GM19043 (cell line): Measurements from ENCODE around the gene TECR.
A peak's percentile ranks its signal among the peaks of the same experiment; 100 is the strongest.
"Not testable (repeated sequence)": the region's sequence is repeated elsewhere in the genome, so short reads cannot be mapped to it uniquely, and the experiment has no call there.

Experiments used
- ATAC-seq: cut with Tn5 transposase; IDR thresholded peaks from one replicate; pipeline ENCODE4 v1.9.1; 2021; ENCODE audit warnings: low read depth; ENCODE audit not compliant: unreplicated experiment

The TECR gene, protein sequence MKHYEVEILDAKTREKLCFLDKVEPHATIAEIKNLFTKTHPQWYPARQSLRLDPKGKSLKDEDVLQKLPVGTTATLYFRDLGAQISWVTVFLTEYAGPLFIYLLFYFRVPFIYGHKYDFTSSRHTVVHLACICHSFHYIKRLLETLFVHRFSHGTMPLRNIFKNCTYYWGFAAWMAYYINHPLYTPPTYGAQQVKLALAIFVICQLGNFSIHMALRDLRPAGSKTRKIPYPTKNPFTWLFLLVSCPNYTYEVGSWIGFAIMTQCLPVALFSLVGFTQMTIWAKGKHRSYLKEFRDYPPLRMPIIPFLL

DNA sequence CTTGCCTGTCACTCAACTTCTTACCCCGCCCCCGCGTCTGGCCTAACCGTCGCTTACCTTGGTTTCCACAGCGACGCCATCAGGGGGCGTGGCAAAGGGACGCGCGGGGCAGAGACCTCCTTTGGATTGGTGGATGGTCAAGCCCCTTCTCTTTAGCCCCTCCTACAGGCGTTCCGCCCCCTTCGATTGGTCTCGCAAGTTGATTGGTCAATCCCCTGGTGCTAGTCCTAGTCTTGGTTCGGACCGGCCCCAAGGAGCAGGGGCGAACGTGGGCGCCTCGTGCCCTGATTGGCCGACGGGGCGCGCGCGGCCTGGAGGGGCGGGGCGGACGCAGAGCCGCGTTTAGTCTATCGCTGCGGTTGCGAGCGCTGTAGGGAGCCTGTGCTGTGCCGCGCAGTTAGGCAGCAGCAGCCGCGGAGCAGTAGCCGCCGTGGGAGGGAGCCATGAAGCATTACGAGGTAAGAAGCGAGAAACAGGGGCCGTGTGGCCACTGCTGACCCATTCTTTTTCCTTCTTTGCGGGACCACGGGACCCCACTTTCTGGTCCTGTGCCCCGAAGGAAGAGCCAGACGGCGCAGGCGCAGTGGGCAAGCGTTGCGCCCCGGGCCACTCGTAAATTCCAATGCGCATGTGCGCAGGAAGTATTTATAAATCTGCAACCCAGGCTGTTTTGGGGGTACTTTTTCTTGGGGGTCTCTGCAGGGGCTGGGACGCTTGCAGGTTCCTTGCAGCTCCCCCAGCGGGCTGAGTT, at the start of gene TECR:
TSS of gene TECR (plus strand) at position 341 of the 751 bp plus-strand sequence. CDS start at position 444, 103 bp downstream.
- peak; percentile 97 for ATAC-seq

DNA sequence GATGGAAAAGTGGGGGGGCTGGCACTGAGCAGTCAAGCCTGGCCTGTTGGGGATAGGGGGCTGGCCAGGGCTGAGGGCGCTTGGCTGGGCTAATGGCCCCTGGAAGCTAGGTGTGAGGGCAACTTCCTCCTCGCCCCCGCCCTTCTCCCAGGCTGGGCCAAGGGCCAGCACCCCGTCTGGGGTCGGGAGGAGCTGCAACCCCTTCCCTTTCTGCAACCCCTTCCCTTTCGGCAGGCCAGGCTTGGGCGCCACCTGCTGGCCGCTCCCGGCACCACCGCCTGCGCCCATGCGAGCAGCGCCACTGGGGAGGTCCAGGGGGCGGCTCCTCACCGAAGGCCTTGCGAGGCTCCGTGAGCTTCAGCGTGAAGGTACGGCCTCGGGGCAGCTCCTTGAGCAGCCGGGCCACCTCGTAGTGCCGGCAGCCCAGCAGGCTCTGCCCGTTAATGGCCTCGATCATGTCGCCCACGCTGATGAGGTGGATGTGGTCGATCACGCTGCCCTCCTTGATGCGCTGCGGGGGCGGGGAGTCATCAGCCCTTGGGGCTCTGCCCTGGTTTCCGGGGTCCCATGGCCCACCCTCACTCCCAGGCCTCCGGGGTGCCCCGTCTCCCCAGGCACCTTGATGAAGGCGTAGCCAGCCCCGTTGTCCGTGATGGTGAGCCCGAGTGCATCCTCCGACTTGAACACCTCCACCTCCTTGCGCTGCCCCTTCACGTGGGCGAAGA, 49.3 kb upstream of the TECR start:
- ATAC-seq = no peak

DNA sequence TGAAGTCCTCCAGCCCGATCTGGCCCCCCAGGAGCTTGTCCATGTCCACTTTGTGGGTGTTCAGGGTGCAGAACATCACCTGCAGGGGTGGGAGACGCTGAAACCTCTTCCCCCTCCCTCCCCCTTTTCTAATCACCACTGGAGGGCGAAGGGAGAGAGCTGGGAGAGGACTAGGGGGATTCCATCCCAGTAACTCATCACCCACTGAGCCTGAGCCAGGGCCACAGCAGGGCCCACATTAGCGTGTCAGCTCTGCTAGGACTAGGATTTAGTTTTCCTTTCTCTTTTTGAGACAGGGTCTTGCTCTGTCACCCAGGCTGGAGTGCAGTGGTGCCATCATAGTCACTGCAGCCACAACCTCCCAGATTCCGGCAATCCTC, 48.7 kb upstream of the TECR start:
- no peak for ATAC-seq

DNA sequence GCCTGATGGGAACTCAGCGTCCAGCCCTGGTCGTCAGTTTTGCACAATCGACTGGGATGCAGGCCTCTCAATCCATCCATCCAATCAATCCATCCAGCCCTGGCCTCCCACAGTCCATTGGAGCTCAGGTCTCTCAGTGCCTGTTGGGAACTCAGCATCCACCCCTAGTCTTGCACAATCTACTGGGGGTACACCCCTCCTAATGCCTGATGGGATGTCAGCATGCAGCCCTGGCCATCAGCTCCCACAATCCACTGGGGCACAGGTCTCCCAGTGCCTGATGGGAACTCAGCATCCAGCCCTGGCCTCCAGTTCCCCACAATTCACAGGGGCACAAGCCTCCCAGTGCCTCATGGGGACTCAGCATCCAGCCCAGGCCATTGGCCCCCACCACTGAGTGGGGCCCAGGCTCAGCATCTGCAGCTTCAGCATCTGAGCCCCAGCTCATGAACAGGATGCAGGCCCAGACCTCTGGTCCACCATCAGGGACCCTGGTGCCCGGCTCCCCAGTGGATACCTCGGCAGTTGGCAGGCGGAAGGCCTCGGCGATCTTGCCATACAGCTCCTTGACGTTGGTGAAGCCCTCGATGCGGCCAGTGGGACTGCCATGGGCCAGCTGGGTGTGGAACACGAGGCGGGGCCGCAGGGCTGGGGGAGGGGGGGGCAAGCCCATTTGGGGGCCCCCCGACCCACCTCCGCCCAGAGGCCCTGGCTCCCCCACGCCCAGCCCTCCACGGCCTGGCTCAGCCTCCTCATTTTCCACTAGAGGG, 47.0 kb upstream of the TECR start:
- ATAC-seq = no peak

DNA sequence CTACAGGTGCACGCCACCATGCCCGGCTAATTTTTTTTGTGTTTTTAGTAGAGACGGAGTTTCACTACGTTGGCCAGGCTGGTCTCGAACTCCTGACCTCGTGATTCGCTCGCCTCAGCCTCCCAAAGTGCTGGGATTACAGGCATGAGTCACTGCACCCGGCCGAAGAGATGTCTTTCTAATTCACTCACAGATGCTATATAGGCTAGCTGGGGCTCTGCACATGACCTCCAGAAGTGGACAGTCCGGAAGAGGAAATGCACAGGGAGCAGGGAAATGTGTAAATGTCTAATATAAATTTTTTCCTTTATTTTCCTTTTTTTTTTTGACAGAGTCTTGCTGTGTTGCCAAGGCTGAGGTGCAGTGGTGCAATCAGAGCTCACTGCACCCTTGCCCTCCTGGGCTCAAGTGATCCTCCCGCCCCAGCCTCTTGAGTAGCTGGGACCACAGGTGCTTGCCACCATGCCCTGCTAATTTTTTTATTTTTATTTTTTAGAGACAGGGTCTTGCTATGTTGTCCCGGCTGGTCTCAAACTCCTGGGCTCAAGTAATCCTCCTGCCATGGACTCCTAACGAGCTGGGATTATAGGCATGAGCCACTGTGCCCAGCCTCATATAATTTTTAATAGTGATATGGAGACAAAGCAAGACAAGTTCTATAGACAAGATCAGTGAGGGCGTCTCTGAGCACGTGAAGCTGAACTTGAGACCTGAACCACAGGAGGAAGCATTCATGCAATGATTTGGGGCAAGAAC, 41.8 kb upstream of the TECR start:
- ATAC-seq = no peak

DNA sequence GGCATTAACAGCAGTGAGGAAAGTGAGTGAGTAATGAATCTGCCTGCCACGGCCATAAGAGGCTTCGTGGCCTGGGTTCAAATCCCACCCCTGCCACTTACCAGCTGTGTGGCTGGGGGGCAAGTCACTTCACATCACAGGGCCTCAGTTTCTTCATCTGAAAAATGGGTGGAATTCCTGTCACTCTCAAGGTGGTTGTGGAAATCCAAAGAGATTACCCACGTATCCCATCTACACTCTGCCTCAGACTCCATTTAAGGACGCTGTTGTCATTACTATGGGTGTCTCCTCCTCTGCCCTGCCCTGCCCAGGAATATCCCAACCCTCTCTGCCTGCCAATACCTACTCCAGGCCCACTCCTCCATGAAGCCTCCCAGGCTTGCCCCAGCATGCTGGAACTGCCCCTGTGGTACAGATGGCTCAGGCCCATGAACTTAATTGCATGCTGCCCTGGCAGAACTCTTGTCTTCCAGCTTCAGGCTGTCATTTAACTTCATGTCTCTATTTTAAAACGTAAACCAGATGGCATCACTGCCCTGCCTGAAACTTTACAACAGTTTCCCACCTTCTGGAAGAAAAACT, 36.5 kb upstream of the TECR start:
- ATAC-seq = no peak

DNA sequence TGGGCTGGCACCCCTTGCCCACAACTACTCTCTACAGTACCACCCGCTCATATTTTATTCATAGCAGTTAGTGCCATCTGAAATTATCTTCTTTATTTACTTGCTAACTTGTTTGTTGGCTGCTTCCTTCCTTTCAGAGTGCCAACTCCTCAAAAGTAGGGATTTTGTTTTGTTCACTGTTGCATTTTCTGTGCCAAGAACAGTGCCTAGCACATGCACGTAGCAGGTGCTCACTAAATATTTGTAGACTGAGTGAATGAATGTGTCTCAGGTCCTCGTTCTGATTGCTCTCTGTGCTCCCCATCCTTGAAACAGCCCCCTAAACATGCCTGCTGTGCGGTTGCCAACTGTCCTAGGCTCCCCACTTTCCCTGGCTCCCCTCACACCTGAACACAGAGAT, 35.0 kb upstream of the TECR start:
- ATAC-seq = no peak

DNA sequence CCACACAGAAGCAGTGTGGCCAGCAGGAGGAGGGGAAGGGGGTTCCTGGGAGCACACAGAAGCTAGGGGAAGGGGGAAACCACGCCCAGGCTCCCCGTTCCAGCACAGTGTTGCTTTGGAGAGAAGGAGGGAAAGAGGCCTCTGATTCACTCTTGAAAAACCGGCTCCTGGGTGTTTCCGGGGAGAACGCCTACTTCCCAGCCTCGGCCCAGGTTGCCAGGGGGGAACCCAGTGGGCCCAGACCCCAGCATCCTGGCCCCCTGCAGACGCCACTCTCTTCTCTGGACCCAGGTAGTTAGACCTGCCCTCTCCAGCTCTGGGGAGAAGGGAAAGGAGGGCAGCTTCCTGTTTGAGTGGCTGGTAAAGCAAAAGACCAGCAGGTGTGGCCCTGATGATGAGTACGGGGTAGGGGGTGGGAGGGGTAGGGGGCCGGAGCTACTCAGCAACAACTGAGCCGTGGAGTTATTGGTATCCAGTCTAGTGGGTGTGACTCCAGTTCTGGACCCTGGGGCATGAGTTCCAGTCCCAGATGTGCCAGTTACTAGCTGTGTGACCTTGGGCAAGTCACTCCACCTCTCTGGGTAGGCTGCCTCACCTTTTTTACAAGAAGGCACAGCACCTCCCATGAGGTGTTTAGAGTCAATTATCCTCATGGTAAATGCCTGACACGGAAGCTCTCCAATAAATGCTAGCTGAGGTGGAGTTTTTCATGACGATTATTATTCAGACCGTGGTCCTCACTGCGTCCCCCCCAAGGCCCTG, 34.3 kb upstream of the TECR start:
- ATAC-seq = no peak

DNA sequence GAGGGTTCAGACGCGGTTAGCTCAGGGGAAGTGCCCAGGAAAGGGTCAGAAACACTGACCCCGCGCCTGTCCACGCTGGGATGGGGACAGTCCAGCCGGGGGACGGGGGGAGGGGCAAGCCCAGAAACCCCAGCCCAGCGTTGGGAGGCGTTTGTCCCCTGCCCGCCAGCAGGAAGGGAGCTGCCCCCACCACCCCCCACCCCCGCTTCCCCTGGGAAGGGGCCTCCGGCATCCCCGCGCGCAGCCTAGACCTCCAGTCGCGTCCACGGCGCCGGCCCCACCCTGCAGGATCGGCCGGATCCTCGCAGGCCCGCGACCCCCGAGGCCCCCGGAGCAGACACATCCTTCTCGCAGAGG, 33.7 kb upstream of the TECR start:
- ATAC-seq = no peak

DNA sequence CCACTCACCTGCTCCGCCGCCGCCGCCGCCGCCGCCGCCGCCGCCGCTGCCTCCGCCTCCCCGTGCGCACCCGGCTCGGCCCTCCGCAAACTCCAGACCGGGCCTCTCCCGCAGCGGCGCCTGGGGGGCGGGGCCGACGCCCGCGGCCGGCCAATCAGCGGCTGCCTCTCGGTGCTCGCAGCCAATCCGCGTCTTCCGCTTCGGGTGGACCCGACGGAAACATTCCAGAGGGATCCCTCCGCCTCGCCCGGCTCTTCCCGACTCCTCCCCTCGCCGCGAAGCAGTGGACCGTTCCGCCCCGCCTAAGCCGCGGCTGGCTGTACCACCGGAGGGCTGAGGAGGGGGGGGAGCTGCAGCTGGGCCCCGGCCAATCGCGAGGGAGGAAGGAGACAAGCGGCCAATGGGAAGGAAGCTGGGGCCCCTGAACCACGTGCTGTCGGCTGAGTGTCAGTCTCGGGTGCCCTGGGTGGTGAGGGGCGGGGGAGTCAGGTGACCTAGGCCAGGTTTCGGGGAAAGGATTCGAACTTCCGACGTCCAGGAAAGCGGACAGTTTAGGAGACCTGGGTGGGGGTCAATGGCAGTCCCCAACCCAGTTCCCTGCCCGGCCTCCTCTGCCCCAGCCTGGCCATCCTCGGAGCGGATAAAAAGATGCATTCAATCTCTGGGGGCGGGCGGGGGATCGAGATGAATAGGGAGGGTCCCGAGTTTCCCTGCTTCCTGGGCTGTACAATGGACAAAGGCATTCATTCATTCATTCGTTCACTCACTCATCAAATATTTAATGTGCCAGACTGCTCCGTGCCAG, 33.2 kb upstream of the TECR start, which contains the start of gene GIPC1:
TSS of gene GIPC1 (minus strand) at position 99 of the 805 bp plus-strand sequence. CDS start 13,151 bp downstream, outside the sequence.
- no peak for ATAC-seq

DNA sequence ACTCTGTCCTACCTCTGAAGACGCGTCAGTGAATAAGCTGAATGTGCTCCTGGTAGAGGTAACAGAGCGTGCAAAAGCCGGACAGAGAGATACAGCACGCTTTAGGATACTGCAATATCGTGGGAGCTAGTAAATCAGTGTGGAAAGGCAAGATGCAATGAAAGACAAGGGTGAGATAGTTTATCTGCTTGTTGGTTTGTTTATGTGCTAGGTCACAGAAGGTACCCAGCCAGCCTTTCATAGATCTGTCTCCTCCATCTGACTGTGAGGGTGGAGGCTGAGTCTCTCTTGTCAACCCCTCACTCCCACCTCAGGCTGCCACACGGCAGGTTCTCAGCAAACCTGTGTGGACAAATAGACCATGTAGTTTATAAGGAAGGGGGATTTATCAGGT, 32.6 kb upstream of the TECR start:
- ATAC-seq = no peak

DNA sequence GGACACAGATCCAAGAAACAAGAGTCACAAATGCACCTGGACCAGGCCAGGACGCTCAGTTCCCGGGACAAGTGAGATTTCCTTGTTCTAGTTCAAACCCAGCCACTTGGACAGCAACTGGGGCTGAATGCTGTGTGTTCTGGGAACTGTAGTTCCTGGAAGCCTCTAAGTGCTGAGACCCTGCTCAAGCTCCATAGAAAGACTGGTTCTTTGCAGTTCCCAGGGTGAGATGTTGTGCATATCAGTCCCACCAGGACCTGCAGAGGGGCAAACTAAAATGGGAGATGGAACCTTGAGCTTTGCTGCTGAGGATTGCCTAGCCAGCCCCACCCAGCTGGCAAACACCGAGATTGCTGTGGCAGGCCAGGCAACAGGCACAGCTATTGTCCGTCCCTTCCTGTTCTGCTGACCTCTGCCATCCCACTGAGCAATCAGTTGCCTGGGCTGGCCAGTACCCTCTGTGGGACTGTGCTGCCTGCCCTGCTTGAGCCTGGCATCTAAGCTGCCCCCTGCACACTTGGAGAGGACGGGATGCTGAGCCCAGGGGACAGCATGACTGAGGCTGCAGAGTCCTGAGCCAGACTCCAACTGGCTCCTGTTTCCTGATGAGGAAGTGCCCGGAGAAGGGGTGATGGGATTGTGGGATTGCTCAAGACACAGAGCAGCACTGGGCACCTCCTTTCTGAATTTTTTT, 32.0 kb upstream of the TECR start:
- no peak for ATAC-seq

DNA sequence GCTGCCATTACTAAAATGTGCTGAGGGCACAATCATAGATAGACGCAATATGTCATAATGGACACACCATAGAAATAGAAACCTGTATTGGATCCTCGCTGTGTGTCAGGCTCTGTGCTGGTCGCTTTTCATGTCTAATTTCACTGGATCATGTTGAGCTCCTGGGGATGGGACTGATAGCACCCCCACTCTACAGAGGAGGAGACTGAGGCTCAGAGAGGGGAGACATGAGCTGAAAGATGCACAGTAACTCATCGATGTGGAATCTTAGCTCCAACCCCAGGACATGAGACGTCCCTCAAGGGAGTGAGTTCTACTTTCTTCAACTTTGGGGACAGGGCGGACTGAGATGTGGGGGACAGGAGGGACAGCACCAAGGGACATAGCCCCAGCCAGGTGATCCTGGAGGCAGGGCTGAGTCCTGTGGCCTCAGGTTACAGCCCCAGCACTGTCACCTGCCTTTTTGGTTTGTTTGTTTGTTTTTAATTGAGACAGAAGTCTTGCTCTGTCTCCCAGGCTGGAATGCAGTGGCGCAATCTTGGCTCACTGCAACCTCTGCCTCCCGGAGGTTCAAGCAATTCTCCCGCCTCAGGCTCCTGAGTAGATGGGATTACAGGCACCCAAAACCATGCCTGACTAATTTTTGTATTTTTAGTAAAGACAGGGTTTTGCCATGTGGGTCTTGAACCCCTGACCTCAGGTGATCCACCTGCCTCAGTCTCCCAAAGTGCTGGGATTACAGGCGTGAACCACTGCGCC, 26.9 kb upstream of the TECR start:
- no peak for ATAC-seq

DNA sequence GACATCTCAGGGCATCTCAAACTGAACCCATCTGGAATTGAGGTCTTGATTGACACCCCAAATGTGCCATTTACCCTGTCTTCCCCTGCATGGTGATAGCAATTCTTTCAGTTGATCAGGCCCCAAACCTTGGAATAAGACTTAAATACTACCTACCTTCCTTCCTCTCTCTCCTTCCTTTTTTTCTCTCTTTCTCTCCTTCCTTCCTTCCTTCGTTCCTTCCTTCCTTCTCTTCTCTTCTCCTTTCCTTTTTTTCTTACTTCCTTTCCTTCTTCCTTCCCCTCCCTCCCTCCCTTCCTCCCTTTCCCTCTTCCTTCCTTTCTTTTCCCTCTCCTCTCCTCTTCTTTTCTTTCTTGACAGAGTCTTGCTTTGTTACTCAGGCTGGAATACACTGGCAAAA, 26.1 kb upstream of the TECR start:
- ATAC-seq = no peak

DNA sequence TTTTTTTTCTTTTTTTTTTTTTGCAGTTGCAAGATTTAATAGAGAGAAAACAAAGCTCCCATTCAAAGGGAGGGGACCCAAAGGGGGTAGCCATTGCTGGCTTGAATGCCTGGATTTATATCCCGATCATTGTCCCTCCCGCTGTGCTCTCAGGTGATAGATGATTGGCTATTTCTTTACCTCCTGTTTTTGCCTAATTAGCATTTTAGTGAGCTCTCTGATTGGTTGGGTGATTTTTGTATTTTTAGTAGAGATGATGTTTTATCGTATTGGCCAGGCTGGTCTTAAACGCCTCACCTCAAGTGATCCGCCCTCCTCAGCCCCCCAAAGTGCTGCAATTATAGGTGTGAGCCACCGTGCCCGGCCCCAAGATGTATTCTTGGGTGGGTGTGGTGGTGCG, 24.8 kb upstream of the TECR start:
- not testable (repeated sequence) for ATAC-seq

DNA sequence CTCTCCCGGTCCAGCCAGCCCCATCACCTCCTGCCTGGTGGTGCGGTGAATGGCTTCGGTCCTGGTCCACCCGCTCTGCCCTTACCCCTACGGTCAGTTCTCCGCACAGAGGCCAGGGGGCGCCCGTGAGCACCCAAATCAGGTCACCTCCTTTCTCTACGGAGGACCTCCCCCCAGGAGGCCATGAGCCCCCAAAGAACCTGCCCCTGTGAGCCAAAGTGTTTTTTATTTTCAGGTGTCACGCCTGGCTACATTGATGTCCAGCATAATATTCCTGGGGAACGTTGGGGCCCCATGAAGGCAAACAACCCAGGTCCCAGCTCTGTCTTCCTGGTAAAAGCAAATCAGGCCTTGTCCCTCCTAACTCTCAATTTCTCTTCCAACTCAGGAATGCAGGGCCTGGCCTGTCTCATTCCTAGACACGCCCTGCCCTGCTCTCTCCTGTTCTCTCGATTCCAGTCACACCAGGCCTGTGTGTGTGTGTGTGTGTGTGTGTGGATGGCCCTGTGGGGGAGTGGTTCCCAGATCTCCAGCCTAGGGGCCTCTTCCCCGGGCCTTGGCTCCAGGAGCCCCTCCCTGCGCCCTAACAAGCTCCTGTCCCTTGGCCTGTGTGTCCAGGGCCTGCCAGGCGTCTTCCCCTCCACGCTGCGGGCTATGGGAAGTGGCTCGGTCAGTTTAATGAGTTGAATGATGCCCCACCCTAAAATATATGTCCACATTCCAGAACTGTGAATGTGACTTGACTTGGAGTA, 23.7 kb upstream of the TECR start:
- no peak for ATAC-seq
